H1 (cell line): ENCODE results near the gene KRTAP10-4. TPM values are rescaled to one million over a fixed set of nuclear protein-coding genes. Genes with fewer than 3 reads are reported as not detected.

ENCODE experiments used
- CBX8 ChIP-seq: fragments of 300-800, 300-1000 bp; sonication (generic); IDR thresholded peaks from 2 replicates; pipeline ENCODE4 v1.7.1; 2016; ENCODE audit warnings: low read depth, low read length, borderline replicate concordance
- CHD7 ChIP-seq: fragments of 300-600 bp; sonication (generic); IDR thresholded peaks from 2 replicates; pipeline ENCODE4 v1.7.1; 2012; ENCODE audit warnings: low read length, moderate library complexity, mild to moderate bottlenecking, inconsistent platforms; ENCODE audit not compliant: insufficient replicate concordance
- CREB1 ChIP-seq: IDR thresholded peaks from 2 replicates; pipeline ENCODE4 v1.6.1; 2012; ENCODE audit warnings: inconsistent platforms
- HDAC2 ChIP-seq, 2 experiments: fragments of 300-600 bp in 1 of 2; sonication (generic) in 1 of 2; IDR thresholded peaks; 2 replicates each; pipeline ENCODE4 v1.6.1; 2011 to 2012; ENCODE audit warnings: low read depth in 2 of 2, low read length in 2 of 2, mild to moderate bottlenecking in 2 of 2, moderate library complexity in 2 of 2, borderline replicate concordance in 1 of 2, inconsistent platforms in 1 of 2
- JUN ChIP-seq: IDR thresholded peaks from 2 replicates; pipeline ENCODE4 v1.6.1; 2011; ENCODE audit warnings: low read depth, mild to moderate bottlenecking, improper control_type of control experiment, low read length
- KDM5A ChIP-seq: fragments of 200-600 bp; IDR thresholded peaks from 2 replicates; pipeline ENCODE4 v1.7.1; 2012; ENCODE audit warnings: mild to moderate bottlenecking, low read length, inconsistent platforms, mixed read lengths
- NANOG ChIP-seq: IDR thresholded peaks from 2 replicates; pipeline ENCODE4 v1.6.1; 2011; ENCODE audit warnings: low read length, low read depth, mild to moderate bottlenecking, inconsistent platforms; ENCODE audit not compliant: insufficient read depth, poor library complexity, severe bottlenecking
- PHF8 ChIP-seq: fragments of 200-600 bp; sonication (generic); conservative IDR thresholded peaks from 2 replicates; pipeline ENCODE4 v1.7.1; 2012; ENCODE audit warnings: low read depth, mild to moderate bottlenecking, inconsistent platforms, low read length, moderate library complexity
- POU5F1 ChIP-seq: IDR thresholded peaks from 2 replicates; pipeline ENCODE4 v1.6.1; 2011; ENCODE audit warnings: low read depth, mild to moderate bottlenecking, low read length, moderate library complexity
- RFX5 ChIP-seq: IDR thresholded peaks from 2 replicates; pipeline ENCODE4 v1.6.1; 2011; ENCODE audit warnings: low read depth, low read length, improper control_type of control experiment, borderline replicate concordance
- TBP ChIP-seq: IDR thresholded peaks from 2 replicates; pipeline ENCODE4 v1.6.1; 2011; ENCODE audit warnings: low read depth, low read length, improper control_type of control experiment
- YY1 ChIP-seq: IDR thresholded peaks from 2 replicates; pipeline ENCODE4 v1.6.1; 2011; ENCODE audit warnings: low read depth, mild to moderate bottlenecking, low read length
- polyA plus RNA-seq, 7 experiments: library from polyadenylated mRNA; depleted of rRNA in 3 of 7; stranded (reverse) in 5 of 7; unstranded in 2 of 7; fragments of >200 nt in 5 of 7; fragments of 200-250 nt in 2 of 7; gene quantifications; 1 replicate in 5 of 7; 2 replicates in 1 of 7; 4 replicates in 1 of 7; pipeline versions ENCODE4 v1.2.1 to v1.2.3, GENCODE V29; 2011 to 2013; ENCODE audit warnings: missing spikeins in 2 of 7, mixed read lengths in 2 of 7
- total RNA-seq: library from RNA; stranded (reverse); fragmentation: NEBNext Ultra II Directional; extraction: Animal tissue kit (Norgen Biotek cat#: 25700); gene quantifications from 2 replicates; pipeline ENCODE4 v1.2.1, GENCODE V29; 2021

Gene KRTAP10-4
- total and polyA plus RNA-seq, 2 of the 8 experiments (the other 6 are each of a cell fraction or from before 2014, with no cell fraction given), result not detected

- TF ChIP-seq CHD7, result no peak
- TF ChIP-seq POU5F1, result no peak
- no peak for TF ChIP-seq NANOG
- TF ChIP-seq KDM5A, result no peak
- TF ChIP-seq PHF8, result no peak
- TF ChIP-seq TBP, result no peak
- TF ChIP-seq CREB1, result no peak
- no peak for TF ChIP-seq HDAC2 (IDR thresholded peaks at IDR 0.05; ENCODE audit: borderline replicate concordance in 1 of 2, low read depth in 2 of 2, low read length in 2 of 2)
- TF ChIP-seq YY1, result no peak
- TF ChIP-seq CBX8, result no peak
- TF ChIP-seq RFX5, result no peak
- TF ChIP-seq JUN, result no peak
Observed at GRCh38 chr21:44616591-44616926, 43.0 kb downstream of the KRTAP10-4 start (continued).
